Body of pancreas (tissue), 4 donors: ENCODE measurements around the gene COLGALT1. TPM values are rescaled to one million over a fixed set of nuclear protein-coding genes. Genes with fewer than 3 reads are reported as not detected.

ENCODE experiments used
- ATAC-seq: fragments of 150-250 bp; one replicate; pipeline ENCODE4 v1.9.1; 2016
- DNase-seq, 4 donors: peaks; one replicate each; pipeline ENCODE4 v3.0.0-alpha.2; 2019
- H3K27ac ChIP-seq, 4 donors: fragments of 200-600 bp; sonication (generic); 1 replicate in 3 of 4; 2 replicates in 1 of 4; pipeline versions ENCODE4 v1.5.1 to v1.6.1; 2016 to 2019; ENCODE audit warnings: mild to moderate bottlenecking in 1 of 4, mixed read lengths in 1 of 4, moderate library complexity in 1 of 4
- H3K27me3 ChIP-seq, 2 donors: fragments of 200-600 bp; sonication (generic); one replicate each; pipeline ENCODE4 v1.6.0; 2016; ENCODE audit warnings: mild to moderate bottlenecking in 1 of 2
- H3K36me3 ChIP-seq, 2 donors: fragments of 200-600 bp; sonication (generic); replicated peaks in 1 of 2; 2 replicates each; pipeline ENCODE4 v1.5.1; 2016; ENCODE audit warnings: low read depth in 2 of 2; ENCODE audit not compliant: insufficient read depth in 1 of 2
- H3K4me1 ChIP-seq: fragments of 200-600 bp; sonication (generic); one replicate; pipeline ENCODE4 v1.6.0; 2016
- H3K4me3 ChIP-seq, 2 donors: fragments of 200-600 bp; sonication (generic); 1 replicate in 1 of 2; 2 replicates in 1 of 2; pipeline ENCODE4 v1.5.1; 2016 to 2019
- H3K9me3 ChIP-seq, 3 donors: fragments of 200-600 bp; sonication (generic); 1 replicate in 2 of 3; 2 replicates in 1 of 3; pipeline ENCODE4 v1.5.1; 2016
- CTCF ChIP-seq, 7 experiments: fragments of 450-650 bp in 4 of 7; fragments of 200-600 bp in 3 of 7; sonication (generic) in 3 of 7; IDR thresholded peaks; one replicate each; pipeline ENCODE4 v1.5.1; 2016 to 2019; ENCODE audit warnings: antibody characterized with exemption in 7 of 7
- POLR2A ChIP-seq, 3 donors: fragments of 450-650 bp; IDR thresholded peaks; one replicate each; pipeline ENCODE4 v1.6.1; 2016; ENCODE audit warnings: antibody characterized with exemption in 3 of 3, mild to moderate bottlenecking in 2 of 3
- WGBS, 2 donors: methylation state at CpG; one replicate each; pipeline ENCODE4 v1.1.5; 2017; 5-methylcytosine and 5-hydroxymethylcytosine counted together
- intact Hi-C: fragments of 100-400 bp; cut with DNase I; formaldehyde crosslinking; loops from one replicate; pipeline ENCODE4 v1.15.1; 2023
- total RNA-seq, 2 donors: library from RNA; depleted of rRNA; stranded (reverse); fragments of >200 nt; gene quantifications; one replicate each; pipeline ENCODE4 v1.1.0, GENCODE V29; 2016

Gene COLGALT1
- total RNA-seq, 2 donors from 2014 or later: 38.9 to 41.5 TPM

GRCh38 chr19:17530586-17530985, 24.9 kb upstream of the COLGALT1 start:
- H3K36me3 ChIP-seq: no peaks in the 10 kb centered on the region
- no peak overlapping the region for H3K4me3 ChIP-seq
- TF ChIP-seq CTCF (IDR thresholded peaks at IDR 0.05) (no peak), POLR2A (IDR thresholded peaks at IDR 0.05) (no peak)
- H3K27me3 ChIP-seq: no peaks in the 10 kb centered on the region
- H3K9me3 ChIP-seq: no peaks in the 10 kb centered on the region
- H3K4me1 ChIP-seq: no peaks in the 10 kb centered on the region
- H3K27ac ChIP-seq: no peak overlapping the region
- intact Hi-C loops: no loop called here
- WGBS, 2 donors: 10 to 15% methylated on average over 2 to 8 of the region's 8 CpGs
- ATAC-seq: no peak
- no peak for DNase-seq

DNA sequence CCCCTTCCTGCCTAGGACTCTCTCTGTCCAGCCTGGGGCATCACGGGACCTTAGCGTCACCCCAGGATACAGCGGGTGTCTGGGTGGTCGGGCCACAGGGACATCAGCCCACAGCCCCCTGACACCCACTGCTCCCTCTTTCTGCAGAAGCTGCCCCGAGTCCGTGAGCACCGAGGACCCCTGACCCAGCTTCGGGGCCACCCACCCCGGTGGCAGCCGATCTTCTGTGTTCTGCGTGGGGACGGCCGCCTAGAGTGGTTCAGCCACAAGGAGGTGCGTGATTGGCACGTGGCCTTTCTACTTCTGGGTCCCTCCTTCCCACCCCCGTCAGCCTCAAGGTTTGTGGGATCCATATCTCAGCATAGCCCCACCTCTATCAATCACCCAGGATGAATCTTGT, 23.3 kb upstream of the COLGALT1 start:
- Histone ChIP-seq H3K4me3 (no peak overlapping the region), H3K27me3 (no peaks in the 10 kb centered on the region), H3K9me3 (no peaks in the 10 kb centered on the region), H3K36me3 (no peaks in the 10 kb centered on the region), H3K27ac (no peak overlapping the region), H3K4me1 (no peaks in the 10 kb centered on the region)
- no peak for ATAC-seq
- TF ChIP-seq CTCF (IDR thresholded peaks at IDR 0.05): no peak
- TF ChIP-seq POLR2A (IDR thresholded peaks at IDR 0.05): no peak
- DNase-seq: no peak
- 70 to 71% methylated on average over 9 to 11 of the region's 16 CpGs for WGBS, 2 donors
- intact Hi-C loops: no loop called here

GRCh38 chr19:17532557-17532956, 22.9 kb upstream of the COLGALT1 start:
- intact Hi-C loops: no loop called here

GRCh38 chr19:17534767-17535166, 20.7 kb upstream of the COLGALT1 start:
- ATAC-seq (no peak), DNase-seq (no peak)
- peaks cover 13% of the 10 kb centered on the region for H3K4me1 ChIP-seq
- intact Hi-C loops: no loop called here
- H3K27ac ChIP-seq: no peak overlapping the region
- H3K36me3 ChIP-seq: no peaks in the 10 kb centered on the region
- no peaks in the 10 kb centered on the region for H3K9me3 ChIP-seq
- no peak overlapping the region for H3K4me3 ChIP-seq
- no peaks in the 10 kb centered on the region for H3K27me3 ChIP-seq
- no peak for TF ChIP-seq CTCF (IDR thresholded peaks at IDR 0.05)
- no peak for TF ChIP-seq POLR2A (IDR thresholded peaks at IDR 0.05)

More at GRCh38 chr19:17532557-17532956, 22.9 kb upstream of the COLGALT1 start:
- no peak for TF ChIP-seq CTCF (IDR thresholded peaks at IDR 0.05)
- TF ChIP-seq POLR2A (IDR thresholded peaks at IDR 0.05): no peak
- Histone ChIP-seq H3K4me1 (no peaks in the 10 kb centered on the region), H3K27ac (no peak overlapping the region), H3K36me3 (no peaks in the 10 kb centered on the region), H3K27me3 (no peaks in the 10 kb centered on the region), H3K4me3 (no peak overlapping the region), H3K9me3 (no peaks in the 10 kb centered on the region)
- 41 to 59% methylated on average over 7 of the region's 7 CpGs for WGBS, 2 donors
- ATAC-seq (no peak), DNase-seq (no peak)

GRCh38 chr19:17536955-17537354, 18.5 kb upstream of the COLGALT1 start:
- no peaks in the 10 kb centered on the region for H3K36me3 ChIP-seq
- intact Hi-C loops: no loop called here
- no peak for TF ChIP-seq CTCF (IDR thresholded peaks at IDR 0.05)
- TF ChIP-seq POLR2A (IDR thresholded peaks at IDR 0.05): no peak
- H3K9me3 ChIP-seq: no peaks in the 10 kb centered on the region
- H3K27me3 ChIP-seq: no peaks in the 10 kb centered on the region
- DNase-seq (no peak), ATAC-seq (no peak)
- no peak overlapping the region for H3K4me3 ChIP-seq
- H3K4me1 ChIP-seq: peaks cover 13% of the 10 kb centered on the region
- 64 to 67% methylated on average over 6 of the region's 6 CpGs for WGBS, 2 donors
- H3K27ac ChIP-seq: no peak overlapping the region
